ENCODE measurements around the gene FLAD1.

Gene FLAD1

GRCh38 chr1:155038602-155039307, 55.6 kb downstream of the FLAD1 start:
- peak; percentile 68 for DNase-seq (ENCODE audit: low read depth)

- DNase-seq (ENCODE audit: low read depth): no peak
Observed at GRCh38 chr1:155039308-155039669, 56.1 kb downstream of the FLAD1 start.

- DNase-seq (ENCODE audit: low read depth): no peak
Observed at GRCh38 chr1:155040358-155041093, 57.4 kb downstream of the FLAD1 start.

Data from ELR (cell line).